Right ventricle myocardium superior (tissue), 1 donor: ENCODE results near the gene CTSC. TPM values are rescaled to one million over a fixed set of nuclear protein-coding genes. Genes with fewer than 3 reads are reported as not detected.

Source experiments
- ATAC-seq: fragments of 200-7000 bp; cut with Tn5 transposase; one replicate; pipeline ENCODE4 v1.9.1; 2020; ENCODE audit warnings: mild to moderate bottlenecking; ENCODE audit not compliant: poor library complexity
- DNase-seq: peaks from one replicate; pipeline ENCODE4 v3.0.0-alpha.2; 2020
- intact Hi-C: fragments of 100-400 bp; cut with DNase I; formaldehyde crosslinking; loops from one replicate; pipeline ENCODE4 v1.11.2; 2022
- long read RNA-seq: library from polyadenylated mRNA; unstranded; transcript quantifications from one replicate; pipeline ENCODE4 v2.0.0, GENCODE V29; 2021
- total RNA-seq: library from RNA; stranded (reverse); fragmentation: NEBNext Ultra II Directional; extraction: Animal tissue kit (Norgen Biotek cat#: 25700); gene quantifications from one replicate; pipeline ENCODE4 v1.2.1, GENCODE V29; 2021
- donor health status: DM: no; HTN: yes; CAD: no; lungs with severe emphysema.

CTSC gene
- total RNA-seq, result 21.9 TPM
- long read RNA-seq, full-length matches to known transcripts, result 11 of 12 reads
- long read RNA-seq, partial matches to known transcripts, result 1 of 12 reads
- long read RNA-seq, other reads (novel, unspliced or antisense), result 0 of 12 reads

DNA sequence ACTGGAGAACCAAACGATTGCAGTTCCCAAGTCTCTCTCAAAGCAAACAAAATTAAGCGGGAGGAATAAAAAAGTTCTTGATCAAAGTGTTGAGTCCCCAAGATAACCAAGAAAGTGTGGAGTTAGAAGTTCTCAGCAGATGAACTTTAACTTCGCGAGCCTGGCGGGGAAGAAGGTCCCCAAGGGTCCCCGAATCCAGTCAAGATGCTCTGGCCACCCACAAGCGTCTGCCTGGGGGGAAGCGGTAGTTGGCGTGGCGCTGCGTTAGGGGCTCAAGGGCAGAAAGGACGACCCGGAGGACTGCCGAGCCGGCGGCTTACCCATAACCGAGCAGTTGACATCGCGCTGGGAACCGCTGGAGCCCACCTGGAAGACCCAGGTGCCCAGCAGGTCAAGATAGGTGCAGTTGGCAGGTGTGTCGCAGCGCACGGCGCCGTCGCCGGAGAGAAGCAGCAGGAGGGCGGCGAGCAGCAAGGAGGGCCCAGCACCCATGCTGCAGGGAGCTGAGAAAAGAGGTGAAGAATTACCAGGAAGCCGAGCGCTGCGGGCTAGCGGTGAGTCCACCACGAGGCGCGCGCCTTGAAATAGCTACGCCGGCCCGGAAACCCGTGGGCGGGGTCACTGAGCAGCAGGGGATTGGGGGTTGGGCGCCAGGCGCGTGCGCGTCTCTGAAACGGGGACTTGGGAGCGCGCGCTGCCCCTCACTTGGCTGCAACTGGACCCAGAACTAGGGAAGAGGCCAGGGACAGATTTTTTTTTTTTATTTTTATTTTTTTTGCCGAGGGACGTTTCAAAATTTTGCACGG, at the start of gene CTSC:
Gene CTSC, minus strand, starts transcription at position 556 of the 806 bp plus-strand sequence. Its CDS starts 64 bp downstream, at position 492.
- DNase-seq (peak; percentile 97), ATAC-seq (peak; percentile 99)
- intact Hi-C loops, result no loop called here

DNA sequence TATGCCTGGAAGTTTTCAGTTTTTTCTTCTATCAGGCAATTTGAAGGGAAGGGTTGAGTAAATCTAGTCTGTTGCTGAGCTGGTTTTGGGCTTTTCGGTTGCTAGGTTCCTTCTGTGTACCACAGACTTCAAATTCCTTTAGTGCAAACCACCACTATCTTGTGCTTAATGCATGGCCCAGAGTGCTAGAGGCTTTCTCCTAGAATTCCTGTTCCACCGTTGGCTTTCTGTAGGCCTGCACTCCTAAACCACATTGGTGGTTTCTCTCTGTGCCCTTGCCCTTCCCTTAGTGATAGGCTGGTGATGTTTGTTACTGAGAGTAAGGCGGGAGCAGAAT, 47.1 kb upstream of the CTSC start:
- intact Hi-C loops, result no loop called here
- no peak for DNase-seq
- ATAC-seq, result no peak

- ATAC-seq (no peak), DNase-seq (no peak)
- intact Hi-C loops, result no loop called here
Observed at GRCh38 chr11:88384004-88384668, 46.6 kb upstream of the CTSC start.

DNA sequence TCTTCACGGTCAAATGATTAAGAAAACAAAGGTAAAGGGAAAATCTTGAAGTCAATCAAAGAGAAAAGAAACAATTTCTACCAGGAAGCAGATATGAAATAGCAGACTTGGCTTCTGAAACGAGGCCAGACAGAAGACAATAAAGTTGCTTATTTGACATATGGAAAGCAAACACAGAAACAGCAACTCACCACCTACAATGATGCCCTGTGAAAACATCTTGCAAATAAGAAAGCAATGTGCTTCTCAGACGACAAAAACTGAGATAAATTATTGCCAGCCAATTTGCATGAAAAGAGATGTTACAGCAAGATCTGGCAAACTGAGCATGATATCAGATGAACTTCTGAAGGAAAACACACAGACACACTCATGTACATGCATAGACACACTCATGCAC, 45.9 kb upstream of the CTSC start:
- ATAC-seq, result no peak
- DNase-seq, result no peak
- intact Hi-C loops, result no loop called here

DNA sequence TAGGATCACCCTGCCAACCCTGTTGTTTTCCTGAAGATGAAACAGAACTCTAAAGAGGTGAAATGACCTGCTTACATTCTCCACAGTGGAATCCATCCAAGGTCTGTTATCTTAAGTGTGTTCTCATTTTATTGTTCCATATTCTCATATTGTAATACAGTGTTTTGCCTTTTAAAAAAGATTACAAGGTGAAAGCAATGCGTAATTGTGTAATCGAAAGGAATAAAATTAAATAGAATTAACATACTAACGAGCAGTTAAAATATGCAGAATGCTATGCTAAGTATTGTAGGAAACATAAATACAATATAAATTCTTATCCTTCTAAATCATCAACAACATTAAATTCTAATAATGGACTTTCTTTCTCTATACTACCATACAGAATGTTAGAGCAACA, 41.6 kb upstream of the CTSC start:
- intact Hi-C loops, result no loop called here
- no peak for ATAC-seq
- DNase-seq, result no peak

DNA sequence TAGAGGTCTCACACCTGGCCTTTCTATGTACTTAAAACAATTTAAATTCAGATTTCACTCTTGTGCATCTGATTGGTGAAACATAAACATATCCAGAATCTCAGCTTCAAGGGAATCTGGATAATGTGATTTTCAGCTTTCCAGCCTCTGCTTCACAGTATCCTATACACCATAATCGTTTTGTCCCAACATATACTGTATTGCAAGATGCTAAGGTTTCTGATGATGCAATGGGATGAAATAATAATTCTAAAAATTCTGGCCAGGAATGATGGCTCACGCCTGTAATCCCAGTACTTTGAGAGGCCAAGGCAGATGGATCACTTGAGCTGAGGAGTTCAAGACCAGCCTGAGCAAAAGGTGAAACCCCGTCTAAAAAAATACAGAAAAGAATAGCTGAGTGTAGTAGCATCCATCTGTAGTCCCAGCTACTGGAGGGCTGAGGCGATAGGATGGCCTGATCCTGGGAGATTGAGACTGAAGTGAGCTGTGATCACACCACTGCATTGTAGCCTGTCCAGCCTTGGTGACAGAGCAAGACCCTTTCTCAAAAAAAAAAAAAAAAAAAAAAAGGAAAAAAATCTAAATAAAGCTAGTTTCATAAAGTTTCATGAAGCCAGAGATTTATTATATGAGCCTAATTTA, 41.0 kb upstream of the CTSC start:
- intact Hi-C loops, result no loop called here
- ATAC-seq, result no peak

DNA sequence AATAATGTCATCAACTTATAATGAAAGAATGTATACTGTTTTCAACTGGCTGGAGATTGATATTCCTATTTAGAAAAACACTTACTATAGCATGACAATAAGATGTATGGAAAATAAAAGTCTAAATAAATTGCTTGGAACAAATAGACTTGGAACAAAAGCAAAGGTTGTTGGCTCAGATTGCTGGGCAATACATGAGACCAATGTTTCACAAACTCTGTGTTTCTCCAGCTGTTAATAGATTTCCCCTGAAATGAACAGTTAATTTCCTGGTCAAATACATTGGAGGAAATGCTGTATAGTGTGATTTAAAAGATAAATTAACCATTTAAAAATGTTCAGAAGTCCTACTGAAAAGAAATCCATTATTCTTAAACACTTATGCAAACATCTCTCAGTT, 40.1 kb upstream of the CTSC start:
- DNase-seq, result no peak
- no peak for ATAC-seq
- intact Hi-C loops, result no loop called here

More for the DNA sequence above, 41.0 kb upstream of the CTSC start:
- DNase-seq, result no peak

- intact Hi-C loops, result no loop called here
- no peak for ATAC-seq
- DNase-seq, result no peak
Observed at GRCh38 chr11:88377144-88377543, 39.6 kb upstream of the CTSC start.

DNA sequence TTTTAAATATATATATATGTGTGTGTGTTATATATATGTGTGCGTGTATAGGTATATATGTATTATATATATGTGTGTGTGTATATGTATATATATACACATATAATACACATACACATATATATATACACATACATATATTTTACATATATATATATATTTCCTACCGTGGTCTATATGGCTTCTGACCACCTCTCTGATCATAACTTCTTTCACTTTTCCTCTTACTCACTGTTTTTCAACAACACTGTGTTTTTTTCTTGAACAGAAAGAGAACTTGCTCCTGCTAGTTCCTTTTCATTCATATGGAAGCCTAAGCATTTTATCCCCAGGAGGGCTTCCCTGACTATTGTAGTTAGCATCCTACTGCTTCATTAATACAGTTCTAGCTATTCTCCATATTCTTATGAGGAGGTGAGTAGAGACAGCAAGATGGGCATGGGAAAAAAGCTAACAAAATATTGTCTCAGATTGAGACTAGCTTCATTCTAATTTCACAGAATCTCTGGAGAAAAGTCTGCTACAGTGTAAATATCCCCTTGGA, 38.5 kb upstream of the CTSC start:
- DNase-seq (no peak), ATAC-seq (no peak)
- intact Hi-C loops, result no loop called here

DNA sequence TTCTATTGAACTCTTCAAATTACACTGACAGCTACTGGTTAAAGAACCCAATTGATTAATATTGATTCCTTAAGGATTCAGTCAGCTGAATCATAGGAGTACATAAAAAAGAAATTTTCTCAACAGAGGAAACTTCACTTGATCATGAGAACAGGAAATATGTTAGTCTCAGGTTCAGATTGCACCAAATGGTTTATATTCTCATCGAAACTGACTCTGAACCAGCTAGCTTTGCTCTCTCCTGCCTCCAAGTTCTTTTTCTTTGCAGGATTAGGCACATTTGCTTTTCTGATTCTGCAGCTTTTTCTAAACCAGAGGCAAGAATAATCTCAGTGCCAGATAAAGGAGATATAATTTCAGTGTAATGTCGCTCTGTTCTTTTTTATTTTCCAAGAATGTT, 33.2 kb upstream of the CTSC start:
- DNase-seq (no peak), ATAC-seq (no peak)
- intact Hi-C loops, result no loop called here

DNA sequence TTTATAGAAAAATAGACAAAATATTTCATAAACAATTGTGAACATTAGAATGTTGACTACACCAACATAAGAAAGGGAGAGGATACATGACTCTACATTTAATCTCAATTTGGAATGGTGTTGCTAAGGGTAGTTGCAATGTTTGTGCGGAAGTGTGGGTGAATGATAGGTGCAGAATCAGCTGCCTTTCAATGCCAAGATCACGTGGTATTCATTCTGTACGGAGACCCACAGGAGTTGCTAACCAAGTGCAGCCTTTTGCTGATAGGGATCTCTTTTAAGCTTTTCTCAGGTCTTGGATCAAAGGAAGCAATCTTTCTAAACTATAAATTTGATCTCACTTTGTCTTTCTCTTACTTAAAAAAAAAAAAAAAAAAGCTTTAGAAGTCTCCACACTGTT, 29.8 kb upstream of the CTSC start:
- intact Hi-C loops, result no loop called here

DNA sequence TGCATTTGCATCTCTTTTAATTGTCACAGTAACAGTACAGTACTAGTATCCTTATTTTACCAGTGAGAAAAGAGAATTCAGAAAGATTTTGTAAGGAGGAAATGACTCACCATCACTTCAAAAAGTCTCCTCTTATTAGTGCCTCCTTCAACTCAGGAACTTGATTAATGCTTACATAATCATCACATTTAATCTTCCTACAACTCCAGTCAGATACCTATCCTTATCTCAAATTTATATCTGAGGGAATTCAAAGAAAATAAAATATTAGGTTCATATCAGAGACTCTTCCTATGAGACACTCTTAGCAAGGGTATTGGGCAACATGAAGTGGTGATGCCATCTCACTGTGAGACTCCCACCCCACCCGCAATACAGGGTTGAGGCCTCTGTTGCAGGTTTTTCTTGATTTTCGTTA, 26.1 kb upstream of the CTSC start:
- intact Hi-C loops, result no loop called here
- DNase-seq (no peak), ATAC-seq (no peak)

More for the DNA sequence above, 29.8 kb upstream of the CTSC start:
- DNase-seq (no peak), ATAC-seq (no peak)

GRCh38 chr11:88363004-88363403, 25.5 kb upstream of the CTSC start:
- DNase-seq (no peak), ATAC-seq (no peak)
- intact Hi-C loops, result no loop called here

- DNase-seq, result no peak
- no peak for ATAC-seq
- intact Hi-C loops, result no loop called here
Observed at GRCh38 chr11:88360141-88360540, 22.6 kb upstream of the CTSC start.

- intact Hi-C loops, result no loop called here
- no peak for DNase-seq
- ATAC-seq, result no peak
Observed at GRCh38 chr11:88359541-88359940, 22.0 kb upstream of the CTSC start.

DNA sequence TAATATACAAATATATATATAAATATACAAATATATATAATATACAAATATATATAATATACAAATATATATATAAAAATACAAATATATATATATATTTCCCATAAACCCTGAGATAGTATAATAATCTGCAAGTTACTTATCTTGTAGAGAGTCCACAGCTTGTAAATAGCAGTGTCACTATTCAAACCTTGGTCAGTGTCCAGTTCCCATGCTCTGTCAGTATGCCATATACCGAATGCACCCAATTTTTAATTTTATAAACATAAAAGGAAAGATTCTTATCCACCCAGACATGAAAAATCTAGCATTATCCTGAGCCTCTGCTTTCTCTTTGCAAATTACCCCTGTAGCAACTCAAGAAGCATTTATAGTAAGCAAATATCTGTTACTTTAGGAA, 21.6 kb upstream of the CTSC start:
- no peak for DNase-seq
- no peak for ATAC-seq
- intact Hi-C loops, result no loop called here

DNA sequence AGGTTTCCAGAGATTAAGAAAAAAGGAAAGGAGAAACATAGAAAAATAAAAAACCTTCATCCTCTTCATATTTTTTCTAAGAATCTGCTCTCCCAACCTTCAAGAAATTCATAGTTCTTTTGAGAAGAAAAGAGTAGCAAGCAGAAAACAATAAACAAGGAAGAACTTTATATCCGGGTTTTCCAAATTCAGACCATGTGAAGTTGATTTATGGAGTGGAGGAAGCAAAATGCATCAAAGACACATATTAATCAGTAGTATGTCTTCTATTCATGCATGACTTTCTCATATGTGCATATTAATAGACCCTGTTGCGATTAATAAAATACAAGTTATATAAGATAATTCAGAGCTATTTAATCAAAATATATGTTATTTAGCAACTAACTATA, 20.5 kb upstream of the CTSC start:
- ATAC-seq (no peak), DNase-seq (no peak)
- intact Hi-C loops, result no loop called here

DNA sequence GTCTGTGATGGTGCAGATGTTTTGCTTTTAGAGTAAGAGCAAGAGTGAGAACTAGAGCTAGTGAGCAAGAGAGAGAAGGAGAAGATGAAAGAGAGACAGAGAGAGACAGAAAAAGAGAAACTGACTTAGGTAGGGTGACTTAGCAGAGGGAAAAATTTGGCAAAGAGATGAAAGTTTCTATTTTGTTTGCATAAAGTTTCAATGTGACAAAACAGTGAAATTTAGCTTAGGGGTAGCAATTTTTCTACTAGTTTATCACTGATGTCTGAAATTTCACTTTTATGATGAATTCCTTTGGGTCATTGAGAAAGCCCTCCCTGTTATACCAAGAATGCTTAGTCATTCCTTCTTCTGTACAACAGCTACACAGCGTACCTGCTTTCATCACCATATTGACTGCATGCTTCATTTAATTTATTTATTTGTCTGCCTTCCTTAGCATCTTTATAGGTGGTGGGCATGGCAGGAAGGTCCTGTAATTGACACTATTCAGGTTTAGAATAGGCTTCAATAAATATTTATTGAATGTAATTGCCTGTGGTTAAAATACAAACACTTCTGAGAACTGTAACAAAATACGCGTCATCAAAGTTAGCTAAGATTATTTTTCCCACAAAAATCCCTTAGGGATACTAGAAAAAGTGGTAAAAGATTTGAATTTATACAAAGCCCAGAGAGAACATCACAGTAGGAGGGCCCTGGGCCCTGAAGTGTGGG, 19.9 kb upstream of the CTSC start:
- peak; percentile 61 for ATAC-seq
- intact Hi-C loops, result no loop called here
- no peak for DNase-seq

DNA sequence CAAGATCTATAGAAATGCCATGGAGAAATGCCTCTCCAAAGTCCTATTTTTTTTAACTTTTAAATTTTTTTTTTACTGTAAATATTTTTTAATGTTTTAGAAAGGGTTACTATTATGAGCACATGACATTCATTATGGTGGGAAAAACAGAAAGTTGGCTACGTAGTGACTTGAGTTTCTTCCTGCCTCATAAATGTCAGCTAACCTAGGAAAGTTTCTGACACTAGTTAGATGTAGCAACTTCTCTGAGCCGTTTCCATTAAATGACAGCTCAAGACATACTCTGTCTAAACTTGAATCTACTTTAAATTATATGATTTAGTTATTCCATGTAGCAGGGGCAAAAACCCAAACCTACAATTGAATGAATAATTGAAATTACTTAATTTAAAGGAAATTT, 18.4 kb upstream of the CTSC start:
- ATAC-seq (no peak), DNase-seq (no peak)
- intact Hi-C loops, result no loop called here
